HCEC 1CT (cell line): ENCODE results near the gene OST4.

Source experiments
- DNase-seq: peaks from one replicate; pipeline ENCODE4 v3.0.0-alpha.2; 2017

OST4 gene

GRCh38 chr2:27023740-27024139 is 47.7 kb downstream of the OST4 start:
- DNase-seq = no peak

GRCh38 chr2:27021253-27022049 is 50.0 kb downstream of the OST4 start:
- DNase-seq = no peak
